Kidney (tissue), 14 donors: ENCODE data around the gene IFFO2. TPM values are rescaled to one million over a fixed set of nuclear protein-coding genes. Genes with fewer than 3 reads are reported as not detected.

ENCODE experiments used
- DNase-seq, 5 donors: peaks; one replicate each; pipeline ENCODE4 v3.0.0-alpha.2; 2013 to 2020
- FAIRE-seq: peaks from 2 replicates; lab custom pipeline; 2012; peaks lifted over from hg19 to GRCh38; lab: Jason Lieb, UNC
- H3K27ac ChIP-seq, 2 donors: one replicate each; pipeline ENCODE4 v1.7.0; 2013; ENCODE audit warnings: low read depth in 2 of 2, low read length in 2 of 2, inconsistent platforms in 1 of 2
- H3K27me3 ChIP-seq: one replicate; pipeline ENCODE4 v1.7.1; 2013; ENCODE audit warnings: low read length, inconsistent platforms; ENCODE audit not compliant: control insufficient read depth, insufficient read depth
- H3K36me3 ChIP-seq, 3 donors: one replicate each; pipeline versions ENCODE4 v1.7.0 to v1.7.1; 2013; ENCODE audit warnings: low read length in 3 of 3, control low read depth in 1 of 3, inconsistent platforms in 1 of 3; ENCODE audit not compliant: insufficient read depth in 3 of 3, control insufficient read depth in 2 of 3
- H3K4me1 ChIP-seq, 3 donors: one replicate each; pipeline versions ENCODE4 v1.7.0 to v1.7.1; 2013; ENCODE audit warnings: low read length in 3 of 3, inconsistent platforms in 1 of 3, low read depth in 1 of 3; ENCODE audit not compliant: control insufficient read depth in 2 of 3, insufficient read depth in 2 of 3
- H3K4me3 ChIP-seq, 3 donors: one replicate each; pipeline versions ENCODE4 v1.7.0 to v1.8.1; 2013; ENCODE audit warnings: low read length in 3 of 3, control low read depth in 1 of 3, inconsistent platforms in 1 of 3
- H3K9ac ChIP-seq, 3 donors: one replicate each; pipeline versions ENCODE4 v1.7.0 to v1.7.1; 2013; ENCODE audit warnings: low read length in 3 of 3, control low read depth in 1 of 3, inconsistent platforms in 1 of 3
- H3K9me3 ChIP-seq, 3 donors: one replicate each; pipeline versions ENCODE4 v1.7.0 to v1.7.1; 2013; ENCODE audit warnings: low read length in 3 of 3, control low read depth in 1 of 3, inconsistent platforms in 1 of 3; ENCODE audit not compliant: control insufficient read depth in 2 of 3, insufficient read depth in 1 of 3
- intact Hi-C: fragments of 100-400 bp; cut with DNase I; formaldehyde crosslinking; loops from one replicate; pipeline ENCODE4 v1.11.1; 2022
- polyA plus RNA-seq: library from polyadenylated mRNA; stranded (reverse); fragments of 350-450 nt; fragmentation: Illumina TruSeq; extraction: RNeasy Lipid Tissue Mini Kit (QIAGEN cat#74804); gene quantifications from one replicate; pipeline ENCODE4 v1.2.3, GENCODE V29; 2014; ENCODE audit warnings: low read depth, low replicate concordance; ENCODE audit not compliant: insufficient read depth
- total RNA-seq: library from RNA; stranded (reverse); fragmentation: NEBNext Ultra II Directional; extraction: Animal tissue kit (Norgen Biotek cat#: 25700); gene quantifications from one replicate; pipeline ENCODE4 v1.2.1, GENCODE V29; 2021
- TF ChIP-seq, protein P1 (sequence below): IDR thresholded peaks from 3 replicates; pipeline ENCODE4 v1.5.1; 2012; ENCODE audit warnings: mild to moderate bottlenecking, moderate library complexity, borderline replicate concordance; ENCODE audit not compliant: insufficient read depth; ENCODE audit errors: extremely low read depth
- donor health status: control.
- donor health status: control.
- donor health status: control.
- donor health status: control.
- donor health status: control.
- donor health status: DM: yes; HTN: yes; CAD: no.
- donor health status: Normal renal cell carcinoma (clear cell type).

The IFFO2 gene
- total and polyA plus RNA-seq, 2 donors from 2014 or later = 7.5 to 23.1 TPM

DNA sequence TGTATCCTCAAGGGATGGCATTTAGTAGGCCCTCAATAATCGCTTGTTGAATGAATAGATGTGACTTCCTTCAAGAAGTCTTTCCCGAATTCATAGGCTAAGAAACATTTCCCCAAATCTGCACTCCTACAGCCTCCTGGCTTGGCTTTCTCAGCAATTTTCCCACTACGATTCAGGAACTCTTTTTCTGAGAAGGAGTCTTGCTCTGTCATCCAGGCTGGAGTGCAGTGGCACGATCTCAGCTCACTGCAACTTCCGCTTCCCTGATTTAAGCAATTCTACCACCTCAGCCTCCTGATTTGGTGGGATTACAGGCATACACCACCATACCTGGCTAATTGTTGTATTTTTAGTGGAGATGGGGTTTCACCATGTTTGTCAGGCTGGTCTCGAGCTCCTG is 37.9 kb upstream of the IFFO2 start:
- H3K9me3 ChIP-seq = no peaks in the 10 kb centered on the region
- TF ChIP-seq, protein P1, sequence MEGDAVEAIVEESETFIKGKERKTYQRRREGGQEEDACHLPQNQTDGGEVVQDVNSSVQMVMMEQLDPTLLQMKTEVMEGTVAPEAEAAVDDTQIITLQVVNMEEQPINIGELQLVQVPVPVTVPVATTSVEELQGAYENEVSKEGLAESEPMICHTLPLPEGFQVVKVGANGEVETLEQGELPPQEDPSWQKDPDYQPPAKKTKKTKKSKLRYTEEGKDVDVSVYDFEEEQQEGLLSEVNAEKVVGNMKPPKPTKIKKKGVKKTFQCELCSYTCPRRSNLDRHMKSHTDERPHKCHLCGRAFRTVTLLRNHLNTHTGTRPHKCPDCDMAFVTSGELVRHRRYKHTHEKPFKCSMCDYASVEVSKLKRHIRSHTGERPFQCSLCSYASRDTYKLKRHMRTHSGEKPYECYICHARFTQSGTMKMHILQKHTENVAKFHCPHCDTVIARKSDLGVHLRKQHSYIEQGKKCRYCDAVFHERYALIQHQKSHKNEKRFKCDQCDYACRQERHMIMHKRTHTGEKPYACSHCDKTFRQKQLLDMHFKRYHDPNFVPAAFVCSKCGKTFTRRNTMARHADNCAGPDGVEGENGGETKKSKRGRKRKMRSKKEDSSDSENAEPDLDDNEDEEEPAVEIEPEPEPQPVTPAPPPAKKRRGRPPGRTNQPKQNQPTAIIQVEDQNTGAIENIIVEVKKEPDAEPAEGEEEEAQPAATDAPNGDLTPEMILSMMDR = no peak
- no peaks in the 10 kb centered on the region for H3K36me3 ChIP-seq
- intact Hi-C loops = no loop called here
- FAIRE-seq = no peak
- peak in 1 of 5 donors; percentile 0 for DNase-seq
- no peaks in the 10 kb centered on the region for H3K27me3 ChIP-seq
- H3K4me1 ChIP-seq = peaks cover 2 to 3% (median 3%) of the 10 kb centered on the region in 3 donors
- no peak overlapping the region for H3K4me3 ChIP-seq
- H3K9ac ChIP-seq = no peak overlapping the region
- no peak overlapping the region for H3K27ac ChIP-seq

- H3K27me3 ChIP-seq = no peaks in the 10 kb centered on the region
- TF ChIP-seq, protein P1 = no peak
- no peak overlapping the region for H3K4me3 ChIP-seq
- no peaks in the 10 kb centered on the region for H3K36me3 ChIP-seq
- DNase-seq = peak in 1 of 5 donors; percentile 1
- peaks cover 2 to 6% (median 3%) of the 10 kb centered on the region in 3 donors for H3K4me1 ChIP-seq
- FAIRE-seq = no peak
- H3K9ac ChIP-seq = no peak overlapping the region
- intact Hi-C loops = no loop called here
- H3K9me3 ChIP-seq = no peaks in the 10 kb centered on the region
- H3K27ac ChIP-seq = no peak overlapping the region
Observed at GRCh38 chr1:18992646-18993045, 36.2 kb upstream of the IFFO2 start.

- FAIRE-seq = no peak
- intact Hi-C loops = no loop called here
- peak in 1 of 5 donors; percentile 5 for DNase-seq
- TF ChIP-seq, protein P1 = no peak
- Histone ChIP-seq H3K4me3 (no peak overlapping the region), H3K9ac (no peak overlapping the region), H3K27ac (no peak overlapping the region), H3K27me3 (no peaks in the 10 kb centered on the region), H3K36me3 (no peaks in the 10 kb centered on the region), H3K4me1 (peaks cover 2 to 6% (median 3%) of the 10 kb centered on the region in 3 donors), H3K9me3 (no peaks in the 10 kb centered on the region)
Observed at GRCh38 chr1:18991585-18991984, 35.1 kb upstream of the IFFO2 start.

GRCh38 chr1:18989896-18990295 is 33.4 kb upstream of the IFFO2 start:
- peak; percentile 25 for FAIRE-seq
- H3K9me3 ChIP-seq = no peaks in the 10 kb centered on the region

More at GRCh38 chr1:18989896-18990295, 33.4 kb upstream of the IFFO2 start:
- Histone ChIP-seq H3K27me3 (no peaks in the 10 kb centered on the region), H3K4me1 (peaks cover 2 to 6% (median 3%) of the 10 kb centered on the region in 3 donors), H3K36me3 (no peaks in the 10 kb centered on the region), H3K27ac (no peak overlapping the region), H3K9ac (no peak overlapping the region), H3K4me3 (no peak overlapping the region)
- intact Hi-C loops = no loop called here
- peak in 3 of 5 donors; percentile 37 to 62 (median 53) for DNase-seq
- TF ChIP-seq, protein P1 = no peak
